ENCODE measurements around the gene ECI1. TPM values are rescaled to one million over a fixed set of nuclear protein-coding genes. Genes with fewer than 3 reads are reported as not detected.

ECI1 gene
- total and polyA plus RNA-seq, 4 donors, result 35.0 to 87.1 (median 63.5) TPM

DNA sequence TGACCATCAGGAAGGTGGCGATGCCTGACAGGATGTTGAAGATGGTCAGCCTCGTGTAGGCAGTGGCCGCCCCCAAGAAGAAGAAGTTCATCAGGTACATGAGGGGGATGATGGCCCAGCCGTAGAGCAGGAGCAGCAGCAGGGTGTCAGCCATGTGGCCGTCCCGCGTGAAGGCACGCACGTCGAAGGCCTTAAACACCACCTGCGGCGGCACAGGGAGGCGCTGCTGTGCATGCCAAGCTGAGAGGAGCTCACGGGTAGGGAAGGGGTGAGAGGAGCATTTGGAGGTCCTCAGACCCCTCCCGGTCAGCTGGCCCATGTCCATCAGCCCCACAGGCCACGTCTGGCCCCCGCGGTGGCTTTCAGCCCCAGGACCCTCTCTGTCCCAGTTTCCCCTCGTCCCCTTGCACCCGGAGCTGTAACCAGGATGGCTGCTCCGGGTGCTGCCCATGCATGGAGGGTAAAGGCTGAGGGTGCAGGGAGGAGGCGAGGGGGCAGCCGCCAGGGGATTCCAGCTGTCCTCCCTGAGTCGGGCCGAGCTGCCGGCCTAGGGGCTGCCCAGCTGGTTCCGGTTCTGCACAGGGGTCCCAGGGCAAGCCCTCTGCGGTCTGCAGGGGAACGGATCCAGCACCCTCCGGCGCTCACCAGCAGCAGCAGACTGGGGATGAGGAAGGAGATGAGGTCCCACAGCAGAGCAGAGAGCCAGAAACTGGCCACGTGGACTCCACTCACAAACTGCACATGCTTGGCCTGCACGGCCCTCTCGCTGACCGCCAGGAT is 33.6 kb upstream of the ECI1 start:
- Histone ChIP-seq H3K4me3 (no peak overlapping the region), H3K27ac (ENCODE audit: low read depth in 1 of 2, low read length in 1 of 2) (no peak overlapping the region), H3K27me3 (ENCODE audit: control insufficient read depth in 3 of 3, insufficient read depth in 3 of 3, low read length in 2 of 3) (no peaks in the 10 kb centered on the region), H3K9me3 (ENCODE audit: control insufficient read depth in 4 of 4, insufficient read depth in 3 of 4, low read length in 3 of 4) (no peaks in the 10 kb centered on the region), H3K4me1 (ENCODE audit: control insufficient read depth in 5 of 5, insufficient read depth in 5 of 5, low read length in 5 of 5) (no peaks in the 10 kb centered on the region), H3K36me3 (ENCODE audit: control insufficient read depth in 4 of 4, insufficient read depth in 4 of 4, low read length in 4 of 4) (peaks cover 0 to 66% (median 0%) of the 10 kb centered on the region in 4 donors), H3K9ac (ENCODE audit: insufficient read depth in 1 of 2, low read length in 2 of 2) (no peak overlapping the region)
- 90 to 94% methylated on average over 32 to 35 of the region's 35 CpGs for WGBS, 2 donors
- DNase-seq (no peak), ATAC-seq (ENCODE audit: insufficient read depth, low FRiP score) (no peak)
- TF ChIP-seq, protein P1, sequence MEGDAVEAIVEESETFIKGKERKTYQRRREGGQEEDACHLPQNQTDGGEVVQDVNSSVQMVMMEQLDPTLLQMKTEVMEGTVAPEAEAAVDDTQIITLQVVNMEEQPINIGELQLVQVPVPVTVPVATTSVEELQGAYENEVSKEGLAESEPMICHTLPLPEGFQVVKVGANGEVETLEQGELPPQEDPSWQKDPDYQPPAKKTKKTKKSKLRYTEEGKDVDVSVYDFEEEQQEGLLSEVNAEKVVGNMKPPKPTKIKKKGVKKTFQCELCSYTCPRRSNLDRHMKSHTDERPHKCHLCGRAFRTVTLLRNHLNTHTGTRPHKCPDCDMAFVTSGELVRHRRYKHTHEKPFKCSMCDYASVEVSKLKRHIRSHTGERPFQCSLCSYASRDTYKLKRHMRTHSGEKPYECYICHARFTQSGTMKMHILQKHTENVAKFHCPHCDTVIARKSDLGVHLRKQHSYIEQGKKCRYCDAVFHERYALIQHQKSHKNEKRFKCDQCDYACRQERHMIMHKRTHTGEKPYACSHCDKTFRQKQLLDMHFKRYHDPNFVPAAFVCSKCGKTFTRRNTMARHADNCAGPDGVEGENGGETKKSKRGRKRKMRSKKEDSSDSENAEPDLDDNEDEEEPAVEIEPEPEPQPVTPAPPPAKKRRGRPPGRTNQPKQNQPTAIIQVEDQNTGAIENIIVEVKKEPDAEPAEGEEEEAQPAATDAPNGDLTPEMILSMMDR (IDR thresholded peaks at IDR 0.05; ENCODE audit: control extremely low read depth, extremely low read depth), result no peak

DNA sequence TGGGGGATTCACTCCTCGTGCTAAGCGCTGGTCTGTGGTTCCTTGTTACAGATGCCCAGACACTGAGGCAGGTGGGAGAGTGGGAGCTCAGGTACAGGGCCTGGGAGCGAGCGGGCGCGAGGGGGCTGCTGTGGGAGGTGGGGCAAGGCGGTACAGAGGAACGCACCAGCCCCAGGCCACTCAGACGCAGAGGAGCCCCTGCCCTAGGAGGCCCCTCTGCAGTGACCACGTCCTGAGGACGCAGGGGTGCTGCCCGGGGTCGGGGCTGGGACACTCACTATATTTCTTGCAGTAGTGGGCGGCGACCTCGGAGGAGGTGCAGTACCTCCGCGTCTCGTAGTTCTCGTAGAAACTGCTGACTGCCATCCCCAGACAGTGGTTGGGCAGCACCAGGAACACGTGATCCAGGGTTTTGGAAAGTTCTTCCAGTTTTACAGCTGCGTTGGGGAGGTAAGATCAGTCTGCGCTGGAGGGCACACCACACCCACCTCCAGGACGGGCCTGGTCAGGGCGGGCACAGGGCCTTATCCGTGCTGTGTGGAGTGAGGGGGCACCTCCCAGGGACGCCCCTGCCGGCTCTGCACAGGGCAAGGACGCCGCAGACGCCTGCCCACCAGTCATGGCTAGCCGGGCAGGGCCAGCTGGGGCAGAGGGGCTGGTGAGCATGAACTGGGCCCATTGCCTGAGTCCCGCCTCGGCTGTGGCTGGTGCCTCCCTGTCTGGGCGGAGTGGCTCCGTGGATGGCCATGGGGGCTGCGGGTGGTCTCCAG is 32.8 kb upstream of the ECI1 start:
- Histone ChIP-seq H3K4me3 (no peak overlapping the region), H3K9ac (ENCODE audit: insufficient read depth in 1 of 2, low read length in 2 of 2) (no peak overlapping the region), H3K27me3 (ENCODE audit: control insufficient read depth in 3 of 3, insufficient read depth in 3 of 3, low read length in 2 of 3) (no peaks in the 10 kb centered on the region), H3K36me3 (ENCODE audit: control insufficient read depth in 4 of 4, insufficient read depth in 4 of 4, low read length in 4 of 4) (peaks cover 0 to 61% (median 0%) of the 10 kb centered on the region in 4 donors), H3K4me1 (ENCODE audit: control insufficient read depth in 5 of 5, insufficient read depth in 5 of 5, low read length in 5 of 5) (no peaks in the 10 kb centered on the region), H3K27ac (ENCODE audit: low read depth in 1 of 2, low read length in 1 of 2) (no peak overlapping the region), H3K9me3 (ENCODE audit: control insufficient read depth in 4 of 4, insufficient read depth in 3 of 4, low read length in 3 of 4) (no peaks in the 10 kb centered on the region)
- WGBS, 2 donors, result 93 to 97% methylated on average over 31 to 37 of the region's 37 CpGs
- TF ChIP-seq, protein P1 (IDR thresholded peaks at IDR 0.05; ENCODE audit: control extremely low read depth, extremely low read depth), result no peak
- ATAC-seq (ENCODE audit: insufficient read depth, low FRiP score) (no peak), DNase-seq (no peak)

DNA sequence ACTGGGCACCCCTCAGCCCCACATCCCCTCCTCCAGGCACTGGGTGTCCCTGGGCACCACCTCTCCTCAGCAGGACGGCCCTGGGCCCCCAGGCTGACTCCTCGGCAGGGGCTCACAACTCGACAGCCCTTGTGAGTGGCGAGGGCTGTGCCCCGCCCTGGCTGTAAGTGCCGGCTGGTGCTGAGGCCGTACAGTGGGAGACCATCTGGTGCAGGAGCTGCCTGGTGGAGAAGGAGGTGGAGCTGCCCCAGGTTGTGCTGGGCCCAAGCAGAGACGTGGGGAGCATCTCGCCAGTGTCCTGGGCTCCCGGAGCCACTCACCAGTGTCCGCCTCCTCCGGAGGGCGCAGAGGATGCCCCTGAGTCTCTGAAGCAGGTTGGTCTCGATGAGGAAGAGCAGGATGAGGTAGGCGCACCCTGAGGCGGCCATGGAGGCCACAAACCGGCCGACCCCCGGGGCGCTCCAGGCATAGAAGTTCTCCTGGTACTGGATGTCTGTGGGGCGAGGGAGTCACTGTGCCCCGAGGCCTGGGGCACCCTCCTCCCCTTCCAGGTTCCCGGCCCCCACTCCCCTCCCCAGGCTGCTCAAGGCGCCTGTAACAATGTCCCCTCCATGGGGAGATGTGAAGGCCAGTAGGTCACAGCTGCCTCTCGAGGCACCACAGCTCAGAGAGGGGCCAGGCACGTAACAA is 31.6 kb upstream of the ECI1 start:
- Histone ChIP-seq H3K27ac (ENCODE audit: low read depth in 1 of 2, low read length in 1 of 2) (no peak overlapping the region), H3K4me1 (ENCODE audit: control insufficient read depth in 5 of 5, insufficient read depth in 5 of 5, low read length in 5 of 5) (no peaks in the 10 kb centered on the region), H3K9ac (ENCODE audit: insufficient read depth in 1 of 2, low read length in 2 of 2) (no peak overlapping the region), H3K27me3 (ENCODE audit: control insufficient read depth in 3 of 3, insufficient read depth in 3 of 3, low read length in 2 of 3) (no peaks in the 10 kb centered on the region), H3K36me3 (ENCODE audit: control insufficient read depth in 4 of 4, insufficient read depth in 4 of 4, low read length in 4 of 4) (peaks cover 0 to 61% (median 0%) of the 10 kb centered on the region in 4 donors), H3K9me3 (ENCODE audit: control insufficient read depth in 4 of 4, insufficient read depth in 3 of 4, low read length in 3 of 4) (no peaks in the 10 kb centered on the region), H3K4me3 (no peak overlapping the region)
- TF ChIP-seq, protein P1 (IDR thresholded peaks at IDR 0.05; ENCODE audit: control extremely low read depth, extremely low read depth), result no peak
- no peak for DNase-seq
- 89 to 96% methylated on average over 24 to 26 of the region's 26 CpGs for WGBS, 2 donors
- no peak for ATAC-seq (ENCODE audit: insufficient read depth, low FRiP score)
